ENCODE measurements around the gene CT45A9.
"Not testable (repeated sequence)": the region's sequence is repeated elsewhere in the genome, so short reads cannot be mapped to it uniquely, and the experiment has no call there.

Gene CT45A9

GRCh38 chrX:135871712-135872111 is at the start of gene CT45A9:
CT45A9 (minus strand) TSS chrX:135871812; CDS start chrX:135868061, 3,751 bp downstream.
- H3K27me3 ChIP-seq; H3K9me3 ChIP-seq (replicated peaks in 1 of 11); H3K4me2 ChIP-seq; H3K9ac ChIP-seq; H3K36me3 ChIP-seq; H3K27ac ChIP-seq; H3K4me1 ChIP-seq; H3K4me3 ChIP-seq; H4K20me1 ChIP-seq: not testable (repeated sequence)

- not testable (repeated sequence) for H3K9ac ChIP-seq; H3K4me2 ChIP-seq; H4K20me1 ChIP-seq; H3K9me3 ChIP-seq (replicated peaks in 1 of 11); H3K36me3 ChIP-seq; H3K4me1 ChIP-seq; H3K4me3 ChIP-seq; H3K27ac ChIP-seq
- H3K27me3 ChIP-seq = peaks cover 85 to 97% (median 94%) of the 10 kb centered on the region in 11 experiments
Observed at GRCh38 chrX:135920516-135920915, 48.9 kb upstream of the CT45A9 start.

GRCh38 chrX:135914404-135914803 is 42.8 kb upstream of the CT45A9 start:
- Histone ChIP-seq H3K9ac (no peak overlapping the region), H3K4me2 (no peak overlapping the region), H3K4me3 (no peak overlapping the region), H3K9me3 (replicated peaks in 1 of 11) (peaks cover 0 to 4% (median 0%) of the 10 kb centered on the region in 11 experiments; a peak in 1 of 22 replicates), H3K27ac (no peak overlapping the region), H4K20me1 (no peaks in the 10 kb centered on the region), H3K4me1 (no peaks in the 10 kb centered on the region), H3K27me3 (peaks cover 91 to 97% (median 95%) of the 10 kb centered on the region in 11 experiments), H3K36me3 (no peaks in the 10 kb centered on the region)
- no peak for TF ChIP-seq Cebpa-rat (IDR thresholded peaks at IDR 0.05)

- TF ChIP-seq Cebpa-rat (IDR thresholded peaks at IDR 0.05) = no peak
- Histone ChIP-seq H3K9me3 (replicated peaks in 1 of 11) (peaks cover 0 to 14% (median 0%) of the 10 kb centered on the region in 11 experiments; a peak in 1 of 22 replicates), H3K4me1 (no peaks in the 10 kb centered on the region), H3K4me3 (no peak overlapping the region), H4K20me1 (no peaks in the 10 kb centered on the region), H3K9ac (no peak overlapping the region), H3K4me2 (no peak overlapping the region), H3K27ac (no peak overlapping the region), H3K36me3 (no peaks in the 10 kb centered on the region), H3K27me3 (peaks cover 61 to 99% (median 96%) of the 10 kb centered on the region in 11 experiments)
Observed at GRCh38 chrX:135910251-135910650, 38.6 kb upstream of the CT45A9 start.

GRCh38 chrX:135893294-135893817 is 21.7 kb upstream of the CT45A9 start, which contains the start of the genes CT45A10 and SAGE1:
CT45A10 (minus strand) TSS chrX:135893444; CDS start chrX:135885344, 8,100 bp downstream.
SAGE1 (plus strand) TSS chrX:135893716; CDS start chrX:135896243, 2,527 bp downstream.
- no peaks in the 10 kb centered on the region for H4K20me1 ChIP-seq
- no peak for TF ChIP-seq Cebpa-rat (IDR thresholded peaks at IDR 0.05)
- H3K4me3 ChIP-seq = no peak within 1 kb of the TSS
- H3K4me2 ChIP-seq = no peak within 1 kb of the TSS
- peaks cover 25 to 77% (median 61%) of the 10 kb centered on the region in 11 experiments; a peak in 20 of 22 replicates for H3K27me3 ChIP-seq
- H3K27ac ChIP-seq = no peak within 1 kb of the TSS
- peaks cover 0 to 28% (median 7%) of the 10 kb centered on the region in 11 experiments; a peak in 13 of 22 replicates for H3K9me3 ChIP-seq (replicated peaks in 1 of 11)
- no peaks in the 10 kb centered on the region for H3K36me3 ChIP-seq
- H3K4me1 ChIP-seq = no peaks in the 10 kb centered on the region
- no peak within 1 kb of the TSS for H3K9ac ChIP-seq

- H3K4me2 ChIP-seq = no peak overlapping the region
- H3K9me3 ChIP-seq (replicated peaks in 1 of 11) = peaks cover 0 to 31% (median 7%) of the 10 kb centered on the region in 11 experiments; a peak in 13 of 22 replicates
Observed at GRCh38 chrX:135892781-135893180, 21.2 kb upstream of the CT45A9 start.

GRCh38 chrX:135890087-135890585 is 18.5 kb upstream of the CT45A9 start:
- TF ChIP-seq Cebpa-rat (IDR thresholded peaks at IDR 0.05) = no peak
- H3K27ac ChIP-seq = no peak overlapping the region
- H4K20me1 ChIP-seq = no peaks in the 10 kb centered on the region
- H3K9me3 ChIP-seq (replicated peaks in 1 of 11) = peaks cover 0 to 31% (median 7%) of the 10 kb centered on the region in 11 experiments; a peak in 13 of 22 replicates
- H3K4me2 ChIP-seq = no peak overlapping the region
- H3K27me3 ChIP-seq = peaks cover 21 to 51% (median 45%) of the 10 kb centered on the region in 11 experiments; a peak in 20 of 22 replicates
- no peak overlapping the region for H3K4me3 ChIP-seq
- no peak overlapping the region for H3K9ac ChIP-seq
- H3K36me3 ChIP-seq = no peaks in the 10 kb centered on the region
- H3K4me1 ChIP-seq = no peaks in the 10 kb centered on the region

More at GRCh38 chrX:135892781-135893180, 21.2 kb upstream of the CT45A9 start:
- Histone ChIP-seq H3K36me3 (no peaks in the 10 kb centered on the region), H3K9ac (no peak overlapping the region), H3K27ac (no peak overlapping the region), H4K20me1 (no peaks in the 10 kb centered on the region), H3K4me1 (no peaks in the 10 kb centered on the region), H3K27me3 (peaks cover 25 to 75% (median 61%) of the 10 kb centered on the region in 11 experiments; a peak in 20 of 22 replicates), H3K4me3 (no peak overlapping the region)
- TF ChIP-seq Cebpa-rat (IDR thresholded peaks at IDR 0.05) = no peak

- peaks cover 0 to 31% (median 7%) of the 10 kb centered on the region in 11 experiments; a peak in 13 of 22 replicates for H3K9me3 ChIP-seq (replicated peaks in 1 of 11)
- H3K27me3 ChIP-seq = peaks cover 19 to 41% (median 35%) of the 10 kb centered on the region in 11 experiments; a peak in 20 of 22 replicates
- H3K27ac ChIP-seq, H3K4me3 ChIP-seq, H3K4me2 ChIP-seq, H3K36me3 ChIP-seq, H3K4me1 ChIP-seq, H3K9ac ChIP-seq, H4K20me1 ChIP-seq: not testable (repeated sequence)
Observed at GRCh38 chrX:135888976-135889375, 17.4 kb upstream of the CT45A9 start.

- H3K36me3 ChIP-seq, H4K20me1 ChIP-seq, H3K4me3 ChIP-seq, H3K27ac ChIP-seq, H3K4me1 ChIP-seq, H3K9ac ChIP-seq, H3K4me2 ChIP-seq: not testable (repeated sequence)
- Histone ChIP-seq H3K27me3 (peaks cover 14 to 33% (median 28%) of the 10 kb centered on the region in 11 experiments; a peak in 20 of 22 replicates), H3K9me3 (replicated peaks in 1 of 11) (peaks cover 0 to 28% (median 7%) of the 10 kb centered on the region in 11 experiments; a peak in 13 of 22 replicates)
Observed at GRCh38 chrX:135888230-135888629, 16.6 kb upstream of the CT45A9 start.

- H3K9ac ChIP-seq; H4K20me1 ChIP-seq; H3K9me3 ChIP-seq (replicated peaks in 1 of 11); H3K4me1 ChIP-seq; H3K4me2 ChIP-seq; H3K4me3 ChIP-seq; H3K27me3 ChIP-seq; H3K36me3 ChIP-seq; H3K27ac ChIP-seq: not testable (repeated sequence)
Observed at GRCh38 chrX:135882741-135883140, 11.1 kb upstream of the CT45A9 start.

GRCh38 chrX:135854438-135854837 is 17.2 kb downstream of the CT45A9 start, which contains the start of gene CT45A8:
CT45A8 (minus strand) TSS chrX:135854538; CDS start chrX:135850783, 3,755 bp downstream.
- not testable (repeated sequence) for H3K27ac ChIP-seq; H3K9me3 ChIP-seq (replicated peaks in 1 of 11); H3K4me2 ChIP-seq; H3K4me3 ChIP-seq; H3K4me1 ChIP-seq; H4K20me1 ChIP-seq; H3K9ac ChIP-seq; H3K27me3 ChIP-seq; H3K36me3 ChIP-seq

- not testable (repeated sequence) for H3K4me3 ChIP-seq; H3K4me2 ChIP-seq; H3K9me3 ChIP-seq (replicated peaks in 1 of 11); H4K20me1 ChIP-seq; H3K27ac ChIP-seq; H3K9ac ChIP-seq; H3K36me3 ChIP-seq; H3K4me1 ChIP-seq; H3K27me3 ChIP-seq
Observed at GRCh38 chrX:135837180-135837579, 34.4 kb downstream of the CT45A9 start, which contains the start of gene CT45A7. CT45A7 (minus strand) TSS chrX:135837280; CDS start chrX:135833533, 3,747 bp downstream.

- not testable (repeated sequence) for H3K4me3 ChIP-seq; H3K27ac ChIP-seq; H3K9me3 ChIP-seq (replicated peaks in 1 of 11); H3K27me3 ChIP-seq; H3K36me3 ChIP-seq; H3K4me2 ChIP-seq; H4K20me1 ChIP-seq; H3K9ac ChIP-seq; H3K4me1 ChIP-seq
Observed at GRCh38 chrX:135819912-135820311, 51.7 kb downstream of the CT45A9 start, which contains the start of gene CT45A2. CT45A2 (minus strand) TSS chrX:135820012; CDS start chrX:135816265, 3,747 bp downstream.

Measured in BLaER1 treated with 17β-estradiol and CSF1 and Interleukin-3, amounts not matched to agents 10 nM and 100 nM (cell line).